Thoracic aorta (tissue), 2 donors: ENCODE data around the gene RHOT1. TPM values are rescaled to one million over a fixed set of nuclear protein-coding genes. Genes with fewer than 3 reads are reported as not detected.
A peak's percentile ranks its signal among the peaks of the same experiment; 100 is the strongest.

Experiments
- ATAC-seq: fragments of 150-250 bp; one replicate; pipeline ENCODE4 v1.8.0; 2017; ENCODE audit warnings: low read depth; ENCODE audit not compliant: insufficient number of reproducible peaks, low FRiP score
- DNase-seq: peaks from one replicate; pipeline ENCODE4 v3.0.0-alpha.2; 2020; ENCODE audit warnings: low spot score
- H3K27ac ChIP-seq, 2 donors: fragments of 200-600 bp; sonication (generic); 1 replicate in 1 of 2; 2 replicates in 1 of 2; pipeline ENCODE4 v1.5.1; 2016; ENCODE audit warnings: mild to moderate bottlenecking in 2 of 2, moderate library complexity in 2 of 2
- H3K27me3 ChIP-seq: fragments of 200-600 bp; sonication (generic); replicated peaks from 2 replicates; pipeline ENCODE4 v1.6.0; 2016; ENCODE audit warnings: mild to moderate bottlenecking; ENCODE audit not compliant: insufficient read depth
- H3K36me3 ChIP-seq: fragments of 200-600 bp; sonication (generic); one replicate; pipeline ENCODE4 v1.5.1; 2016
- H3K4me1 ChIP-seq, 2 donors: fragments of 200-600 bp; sonication (generic); 1 replicate in 1 of 2; 2 replicates in 1 of 2; pipeline versions ENCODE4 v1.5.1 to v1.6.0; 2016; ENCODE audit warnings: low read depth in 2 of 2, mild to moderate bottlenecking in 1 of 2; ENCODE audit not compliant: control insufficient read depth in 1 of 2
- H3K4me3 ChIP-seq: fragments of 200-600 bp; sonication (generic); 2 replicates; pipeline ENCODE4 v1.5.1; 2016; ENCODE audit warnings: mild to moderate bottlenecking
- H3K9me3 ChIP-seq: fragments of 200-600 bp; sonication (generic); 2 replicates; pipeline ENCODE4 v1.5.1; 2016
- total RNA-seq, 2 donors: library from RNA; depleted of rRNA; stranded (reverse); fragments of >200 nt; gene quantifications; one replicate each; pipeline versions ENCODE4 v1.1.0 to v1.2.3, GENCODE V29; 2016
- TF ChIP-seq, protein P1 (sequence below): fragments of 200-600 bp; sonication (generic); IDR thresholded peaks from one replicate; pipeline ENCODE4 v1.5.1; 2019; ENCODE audit warnings: antibody characterized with exemption

The RHOT1 gene
- total RNA-seq, 2 donors from 2014 or later = 40.1 to 47.0 TPM

DNA sequence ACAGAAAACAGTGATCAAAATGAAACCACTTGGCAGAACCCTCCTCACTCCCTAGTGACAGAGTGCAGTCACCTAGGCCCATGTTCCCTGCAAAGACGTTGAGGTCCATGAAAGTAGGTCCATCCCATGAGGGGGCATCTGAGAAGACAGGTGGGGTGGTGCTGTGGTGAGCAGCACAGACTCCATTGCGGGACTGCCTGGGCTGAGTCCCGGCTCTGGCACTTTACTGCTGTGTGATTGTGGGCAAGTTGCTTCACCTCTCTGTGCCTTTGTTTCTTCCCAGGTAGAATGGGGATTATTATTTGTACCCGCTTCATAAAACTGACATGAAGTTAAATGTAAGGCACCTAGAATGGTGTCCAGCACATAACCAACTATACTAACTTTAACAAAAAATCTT lies 23.5 kb upstream of the RHOT1 start:
- Histone ChIP-seq H3K9me3 (no peaks in the 10 kb centered on the region), H3K4me3 (no peak overlapping the region), H3K27ac (no peak overlapping the region), H3K4me1 (no peaks in the 10 kb centered on the region), H3K27me3 (no peaks in the 10 kb centered on the region), H3K36me3 (no peaks in the 10 kb centered on the region)
- TF ChIP-seq, protein P1, sequence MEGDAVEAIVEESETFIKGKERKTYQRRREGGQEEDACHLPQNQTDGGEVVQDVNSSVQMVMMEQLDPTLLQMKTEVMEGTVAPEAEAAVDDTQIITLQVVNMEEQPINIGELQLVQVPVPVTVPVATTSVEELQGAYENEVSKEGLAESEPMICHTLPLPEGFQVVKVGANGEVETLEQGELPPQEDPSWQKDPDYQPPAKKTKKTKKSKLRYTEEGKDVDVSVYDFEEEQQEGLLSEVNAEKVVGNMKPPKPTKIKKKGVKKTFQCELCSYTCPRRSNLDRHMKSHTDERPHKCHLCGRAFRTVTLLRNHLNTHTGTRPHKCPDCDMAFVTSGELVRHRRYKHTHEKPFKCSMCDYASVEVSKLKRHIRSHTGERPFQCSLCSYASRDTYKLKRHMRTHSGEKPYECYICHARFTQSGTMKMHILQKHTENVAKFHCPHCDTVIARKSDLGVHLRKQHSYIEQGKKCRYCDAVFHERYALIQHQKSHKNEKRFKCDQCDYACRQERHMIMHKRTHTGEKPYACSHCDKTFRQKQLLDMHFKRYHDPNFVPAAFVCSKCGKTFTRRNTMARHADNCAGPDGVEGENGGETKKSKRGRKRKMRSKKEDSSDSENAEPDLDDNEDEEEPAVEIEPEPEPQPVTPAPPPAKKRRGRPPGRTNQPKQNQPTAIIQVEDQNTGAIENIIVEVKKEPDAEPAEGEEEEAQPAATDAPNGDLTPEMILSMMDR = no peak
- DNase-seq (no peak), ATAC-seq (no peak)

DNA sequence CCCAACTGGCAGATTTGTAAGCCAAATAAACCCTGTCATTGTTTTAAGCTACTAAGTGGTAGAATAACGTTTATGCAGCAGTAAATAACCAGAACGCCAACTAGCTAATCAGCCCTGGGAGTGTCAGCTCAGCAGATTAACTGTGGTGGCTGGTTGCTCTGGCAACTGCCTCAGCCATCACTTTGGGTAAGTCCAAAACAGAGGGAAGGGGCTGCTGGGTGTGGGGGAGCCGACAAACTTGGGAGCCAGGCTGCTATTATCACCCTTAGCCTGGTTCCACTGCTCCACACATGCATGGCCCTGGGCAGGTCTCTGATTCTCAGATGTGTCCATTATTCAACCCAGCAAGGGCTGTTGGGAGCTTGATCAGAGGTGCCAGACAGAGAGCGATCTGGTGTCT lies 22.2 kb upstream of the RHOT1 start:
- Histone ChIP-seq H3K27ac (no peak overlapping the region), H3K4me3 (no peak overlapping the region), H3K9me3 (no peaks in the 10 kb centered on the region), H3K27me3 (no peaks in the 10 kb centered on the region), H3K36me3 (no peaks in the 10 kb centered on the region), H3K4me1 (peaks cover 0 to 5% of the 10 kb centered on the region in 2 donors)
- TF ChIP-seq, protein P1 = no peak
- no peak for ATAC-seq
- no peak for DNase-seq

DNA sequence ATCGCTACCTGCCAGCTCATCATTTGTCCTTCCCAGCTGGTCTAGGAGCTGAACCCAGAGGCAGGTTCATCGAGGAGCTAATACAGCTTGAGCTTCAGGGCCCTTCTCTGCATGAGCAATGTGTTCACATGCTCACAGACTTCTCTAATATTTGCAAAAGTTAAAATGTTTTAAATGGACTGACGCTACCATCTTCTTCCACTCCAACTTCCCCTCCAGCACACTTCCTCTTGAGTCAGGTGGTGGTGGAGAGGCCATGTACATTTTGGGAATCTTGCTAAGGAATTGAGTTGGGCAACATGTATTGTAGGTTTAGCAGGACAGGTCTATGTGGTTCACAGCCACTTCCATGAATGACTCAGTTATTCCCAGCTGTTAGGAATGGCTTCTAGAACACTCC lies 21.6 kb upstream of the RHOT1 start:
- Histone ChIP-seq H3K36me3 (no peaks in the 10 kb centered on the region), H3K27me3 (no peaks in the 10 kb centered on the region), H3K27ac (no peak overlapping the region), H3K9me3 (no peaks in the 10 kb centered on the region), H3K4me1 (peaks cover 0 to 5% of the 10 kb centered on the region in 2 donors), H3K4me3 (no peak overlapping the region)
- TF ChIP-seq, protein P1 = no peak
- no peak for DNase-seq
- ATAC-seq = no peak

DNA sequence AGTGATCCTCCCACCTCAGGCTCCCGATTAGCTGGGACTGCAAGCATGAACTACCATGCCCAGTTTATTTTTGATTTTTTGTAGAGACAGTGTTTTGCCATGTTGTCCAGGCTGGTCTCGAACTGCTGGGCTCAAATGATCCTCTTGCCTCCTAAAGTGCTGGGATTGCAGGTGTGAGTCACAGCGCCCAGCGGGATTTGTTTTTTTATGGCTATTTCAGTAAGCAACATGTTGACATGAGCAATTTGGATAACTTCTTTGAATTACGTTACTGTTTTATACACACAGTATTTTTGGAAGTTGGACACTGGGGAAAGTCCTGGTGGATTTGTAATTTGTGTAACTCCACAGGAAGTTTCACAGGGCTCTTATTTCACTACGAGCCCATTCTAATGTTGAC lies 18.5 kb upstream of the RHOT1 start:
- Histone ChIP-seq H3K27ac (peak overlapping the region in 1 of 2 donors; percentile 47), H3K4me3 (no peak overlapping the region), H3K9me3 (no peaks in the 10 kb centered on the region), H3K4me1 (peaks cover 11 to 21% of the 10 kb centered on the region in 2 donors), H3K27me3 (no peaks in the 10 kb centered on the region), H3K36me3 (no peaks in the 10 kb centered on the region)
- TF ChIP-seq, protein P1 = no peak
- ATAC-seq (no peak), DNase-seq (no peak)

DNA sequence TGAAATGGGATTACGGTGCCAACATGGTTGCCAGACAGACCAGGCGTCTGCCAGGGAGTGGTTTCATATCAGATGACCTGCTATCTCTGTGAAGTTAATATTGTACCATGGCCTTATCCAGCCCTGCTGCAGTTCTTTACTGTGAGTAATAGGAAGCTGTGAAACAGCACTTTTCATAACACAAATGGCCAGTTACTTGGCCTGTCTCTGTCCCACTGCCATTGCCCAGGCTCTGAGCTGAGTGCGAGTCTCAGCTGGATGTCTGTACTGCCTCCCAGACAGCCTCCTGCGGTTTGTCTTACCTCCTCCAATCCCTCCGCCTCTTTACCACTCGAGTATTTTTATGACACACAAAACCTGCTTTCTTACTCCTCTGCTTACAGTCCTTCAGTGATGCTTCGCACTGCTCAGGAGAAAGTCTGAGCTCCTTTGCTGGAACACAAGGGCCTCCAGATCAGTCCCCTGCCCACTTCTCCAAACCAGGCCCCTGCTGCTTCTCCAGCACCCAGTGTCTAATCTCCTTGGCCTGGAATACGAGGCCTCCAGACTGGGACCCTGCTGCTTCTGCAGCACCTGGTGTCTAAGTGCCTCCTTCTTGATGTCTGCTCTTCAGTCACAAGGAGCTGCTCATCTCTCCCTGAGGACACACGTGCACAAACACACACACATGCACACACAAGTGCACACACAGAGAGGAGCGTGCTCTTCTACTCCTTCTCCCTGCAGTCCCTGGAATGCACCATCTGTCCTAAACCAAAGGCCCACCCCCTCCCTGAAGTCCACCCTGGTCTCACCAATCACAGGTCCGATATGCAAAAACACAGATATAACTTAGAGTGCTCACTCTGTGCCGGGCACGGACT lies 17.1 kb upstream of the RHOT1 start:
- TF ChIP-seq, protein P1 = no peak

More for the DNA sequence above, 17.1 kb upstream of the RHOT1 start:
- H3K36me3 ChIP-seq = no peaks in the 10 kb centered on the region
- ATAC-seq = no peak
- H3K27ac ChIP-seq = peak overlapping the region in 1 of 2 donors; percentile 47
- no peaks in the 10 kb centered on the region for H3K27me3 ChIP-seq
- no peaks in the 10 kb centered on the region for H3K9me3 ChIP-seq
- no peak for DNase-seq
- no peak overlapping the region for H3K4me3 ChIP-seq
- H3K4me1 ChIP-seq = peaks cover 12 to 22% of the 10 kb centered on the region in 2 donors
